Measurements from ENCODE around the gene GNAO1.

Gene GNAO1

DNA sequence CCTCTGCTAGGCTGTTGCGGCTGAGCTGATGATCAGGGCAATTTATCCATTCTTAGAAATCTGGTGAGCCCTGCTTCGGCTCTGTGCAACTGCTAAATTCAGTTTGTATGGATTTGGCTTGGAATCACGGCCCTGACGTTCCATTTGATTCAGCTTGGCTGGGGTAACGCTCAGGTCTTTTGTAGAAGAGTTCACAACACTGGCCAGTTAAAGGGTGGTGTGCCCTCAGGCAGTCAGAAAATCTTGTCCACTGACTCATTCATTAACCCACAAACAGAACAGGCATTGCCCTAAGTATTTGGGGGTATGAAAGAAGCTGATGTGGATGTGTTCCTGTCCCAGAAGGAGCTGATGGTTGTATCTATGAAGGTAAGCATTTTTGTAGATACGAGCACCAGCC is 53.9 kb downstream of the GNAO1 start:
- no peak for DNase-seq

DNA sequence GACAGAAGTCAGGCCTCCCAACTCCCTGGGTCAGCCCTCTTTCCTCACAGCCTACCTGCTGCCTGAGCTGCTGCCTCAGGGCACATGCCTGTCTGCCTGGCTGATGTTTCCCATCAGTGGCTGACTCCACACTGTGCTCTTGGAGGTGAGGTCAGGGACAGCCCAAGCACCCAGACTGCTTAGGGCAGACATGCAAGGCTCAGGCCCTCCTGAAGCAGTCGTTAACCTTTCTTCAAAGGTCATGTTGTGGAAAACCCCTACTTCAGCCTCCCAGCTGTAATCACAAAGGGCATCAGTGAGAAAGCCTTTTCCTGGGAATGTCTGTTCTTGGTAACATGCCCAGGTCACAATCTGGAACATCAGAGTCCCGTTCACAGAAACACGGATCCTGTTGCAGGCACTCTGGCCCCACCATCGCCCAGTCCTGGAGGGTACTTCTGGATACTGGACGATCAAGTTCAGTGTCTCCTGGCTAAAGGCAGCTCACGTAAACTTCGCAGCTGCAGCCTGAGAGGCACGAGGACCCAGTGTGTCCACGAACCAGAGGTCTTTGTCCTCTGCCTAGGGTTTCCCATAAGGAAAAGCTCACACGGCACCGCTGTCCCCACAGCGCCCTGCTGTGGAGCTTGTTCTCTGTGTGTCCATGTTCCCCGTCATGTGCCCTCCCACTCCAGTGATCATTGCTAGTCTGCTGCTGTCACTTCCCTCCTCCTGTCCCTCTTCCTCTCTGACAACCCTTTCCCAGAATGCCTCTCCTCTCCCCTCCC is 54.9 kb downstream of the GNAO1 start:
- peak; percentile 45 for DNase-seq

DNA sequence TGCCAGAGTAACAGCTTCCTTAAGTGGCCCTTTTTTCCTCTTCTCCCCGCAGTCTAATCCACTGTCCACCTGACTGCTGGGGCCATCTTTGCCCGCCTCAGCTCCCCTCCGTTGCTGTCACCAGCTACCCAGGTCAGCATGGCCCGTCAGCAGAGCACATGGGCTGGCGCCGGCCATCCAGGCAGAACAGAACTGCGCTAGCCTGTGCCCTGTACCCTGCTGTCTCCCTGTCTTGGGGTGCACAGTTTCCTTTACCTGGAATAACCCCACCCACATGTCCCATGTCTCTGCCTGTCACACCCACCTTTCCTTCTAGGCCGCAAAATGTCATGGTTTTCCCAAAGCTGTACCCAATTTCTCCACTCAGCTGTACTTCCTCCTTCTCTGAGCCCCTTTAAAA is 55.7 kb downstream of the GNAO1 start:
- no peak for DNase-seq

DNA sequence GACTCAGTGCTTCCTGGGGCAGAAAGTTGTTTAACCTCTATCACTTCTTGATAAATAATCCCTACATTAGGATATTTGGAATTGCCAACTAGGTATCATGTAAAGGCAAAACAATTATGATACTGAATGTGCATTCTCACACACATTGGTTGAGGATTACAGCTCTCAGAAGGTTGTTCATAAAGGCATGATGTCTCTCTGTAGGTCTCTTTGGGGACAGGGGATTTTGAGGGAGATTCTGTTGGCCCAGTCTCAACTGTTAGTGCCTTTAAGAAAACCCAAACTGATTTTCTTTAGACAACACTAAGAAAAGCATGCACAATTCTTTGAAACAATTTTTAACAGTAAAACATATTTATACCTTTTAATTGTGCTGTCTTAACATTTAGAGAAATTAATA is 56.5 kb downstream of the GNAO1 start:
- DNase-seq = no peak

DNA sequence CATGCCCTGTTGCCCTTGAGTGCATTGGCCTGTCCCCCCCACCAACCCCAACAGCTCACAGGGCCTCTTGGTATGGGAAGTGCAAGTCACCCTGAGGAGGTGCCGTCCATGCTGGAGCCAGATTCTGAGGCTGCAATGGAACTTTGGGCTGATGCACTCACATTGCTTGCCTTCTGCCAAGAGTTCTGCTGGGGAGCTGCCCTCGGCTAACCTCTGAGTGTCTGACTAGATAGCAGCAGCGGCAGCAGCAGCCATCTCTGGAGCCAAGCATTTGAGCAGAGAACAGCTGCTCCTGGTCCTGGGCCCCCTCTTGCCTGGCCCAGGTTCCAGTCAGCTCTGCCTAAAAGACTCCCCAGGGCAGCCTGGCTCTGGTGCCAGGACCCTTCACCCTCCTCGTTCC is 61.5 kb downstream of the GNAO1 start:
- DNase-seq = no peak

DNA sequence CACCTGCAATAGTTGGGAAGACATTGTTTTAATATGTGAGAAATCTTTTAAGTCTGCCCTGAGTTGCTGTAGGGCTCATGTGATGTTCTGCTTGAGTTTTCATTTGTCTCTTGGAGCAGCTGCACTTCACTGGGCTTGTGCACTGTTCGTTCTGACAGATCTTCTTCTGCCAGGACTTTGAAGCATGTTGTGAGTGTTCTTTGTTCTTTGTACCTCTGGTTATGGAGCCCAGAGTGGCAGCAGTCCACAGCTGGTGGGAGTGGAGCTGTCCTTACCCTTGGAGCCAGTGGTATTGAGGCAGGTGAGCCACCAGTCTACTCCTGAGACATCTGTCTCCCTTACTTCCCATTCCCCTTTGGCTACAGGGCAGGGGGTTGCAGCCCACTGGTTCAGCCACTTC is 64.6 kb downstream of the GNAO1 start:
- no peak for DNase-seq

DNA sequence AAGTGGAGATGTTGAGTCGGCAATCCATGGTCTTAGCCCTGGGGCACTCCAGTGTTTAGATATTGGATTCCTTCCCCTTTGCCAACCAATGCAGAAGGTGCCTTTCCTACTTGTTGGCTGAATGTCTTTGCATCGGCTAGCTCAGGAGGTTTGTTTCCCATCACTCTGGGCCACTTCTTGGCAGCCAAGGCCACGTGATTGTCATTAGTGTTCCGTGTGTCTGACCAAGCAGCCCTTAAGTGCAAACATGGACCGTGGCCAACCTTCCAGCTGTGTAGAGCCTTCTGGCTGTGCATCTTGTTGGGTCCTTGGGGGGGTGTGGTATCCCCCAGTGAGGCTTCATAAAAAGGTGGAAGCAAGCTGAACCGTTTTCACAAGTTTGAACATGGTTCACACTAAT is 66.0 kb downstream of the GNAO1 start:
- DNase-seq = peak; percentile 58

DNA sequence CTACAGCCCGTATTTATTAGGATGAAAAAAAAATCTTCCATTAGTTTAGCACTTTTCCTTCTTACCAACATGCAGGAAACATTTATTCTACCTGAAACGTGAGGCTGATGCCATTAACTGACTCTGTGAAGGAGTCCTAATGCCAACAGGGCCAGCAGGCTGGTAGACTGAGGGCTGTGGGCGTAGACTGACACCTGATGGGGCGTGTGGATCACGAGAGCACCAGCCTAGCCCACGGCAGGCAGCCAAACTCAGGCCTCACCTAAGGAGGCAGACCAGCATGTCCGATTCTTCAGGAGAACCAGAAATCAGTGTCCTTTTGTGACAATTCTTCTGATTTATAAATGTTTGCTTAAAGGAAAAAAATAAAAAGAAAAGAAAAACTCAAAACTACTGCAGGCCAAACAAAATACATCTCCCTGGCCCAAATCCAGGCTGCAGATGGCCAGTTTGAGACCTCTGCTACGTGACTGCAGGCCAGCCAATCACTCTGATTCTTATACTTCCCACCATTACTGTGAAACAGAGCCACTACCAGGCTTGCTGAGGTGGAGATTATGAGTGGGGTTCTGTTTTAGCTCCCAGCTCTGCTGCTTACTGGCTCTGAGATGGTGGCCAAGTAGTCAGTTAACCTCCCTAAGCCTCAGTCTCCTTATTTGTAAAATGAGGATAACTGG is 66.5 kb downstream of the GNAO1 start:
- no peak for DNase-seq

DNA sequence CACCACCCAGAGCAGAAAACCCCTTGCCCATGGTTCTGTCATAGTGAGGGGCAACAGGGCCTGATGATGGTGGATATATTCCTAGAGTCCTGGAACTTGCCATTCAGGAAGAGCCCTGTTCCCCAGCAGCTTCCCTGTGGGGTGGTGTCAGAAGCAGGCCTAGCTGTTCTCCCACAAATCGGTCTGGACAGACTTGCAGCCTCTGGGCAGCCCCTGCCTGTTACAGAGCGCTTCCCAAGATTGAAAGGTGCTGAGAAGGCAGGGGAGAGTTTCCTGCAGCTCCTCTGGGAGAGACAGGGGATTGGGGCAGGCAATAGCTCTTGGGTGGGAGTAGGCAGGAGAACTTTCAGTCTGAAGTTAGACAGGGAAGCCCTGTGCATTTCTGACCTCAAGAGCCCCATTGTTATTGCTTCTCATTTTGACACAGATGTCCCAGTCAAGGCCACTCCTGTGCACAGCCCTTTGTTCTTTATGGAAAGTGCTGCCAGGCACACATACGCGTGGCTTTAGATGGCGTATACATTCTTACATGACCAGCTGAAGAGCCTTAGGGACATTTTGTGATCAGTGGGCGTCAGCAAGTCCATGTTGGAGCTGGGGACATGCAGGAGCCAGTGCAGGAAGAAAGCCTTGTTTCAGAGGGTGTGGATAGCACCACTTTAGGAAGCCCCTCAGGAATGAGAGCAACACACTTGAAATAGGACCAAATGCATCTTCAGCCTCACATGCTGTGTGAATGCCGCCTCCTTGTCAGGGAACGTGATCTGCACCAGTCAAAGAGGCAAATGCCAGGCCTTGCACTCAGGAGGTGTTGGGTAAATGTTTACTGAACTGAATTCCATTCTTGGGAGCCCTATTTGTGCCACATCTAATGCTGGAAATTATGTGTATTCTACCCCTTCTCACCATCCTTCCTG is 67.5 kb downstream of the GNAO1 start:
- DNase-seq = peak; percentile 16

DNA sequence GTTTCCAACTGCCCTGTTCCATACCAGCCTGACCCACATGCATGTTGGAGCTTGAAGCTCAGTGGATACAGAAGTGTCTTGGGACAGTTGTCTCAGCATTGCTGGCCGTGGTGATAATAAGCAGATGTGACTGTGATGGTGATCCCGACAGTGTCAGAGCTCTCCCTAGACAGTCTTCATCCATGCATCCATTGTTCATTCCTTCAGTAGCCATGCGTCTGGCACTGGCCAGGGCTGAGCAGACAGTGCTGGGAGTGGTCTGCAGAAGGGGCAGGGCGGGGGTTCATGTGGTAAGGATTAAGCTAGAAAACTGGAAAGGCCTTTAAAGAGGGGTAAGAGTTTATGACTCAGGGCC is 68.1 kb downstream of the GNAO1 start:
- no peak for DNase-seq

DNA sequence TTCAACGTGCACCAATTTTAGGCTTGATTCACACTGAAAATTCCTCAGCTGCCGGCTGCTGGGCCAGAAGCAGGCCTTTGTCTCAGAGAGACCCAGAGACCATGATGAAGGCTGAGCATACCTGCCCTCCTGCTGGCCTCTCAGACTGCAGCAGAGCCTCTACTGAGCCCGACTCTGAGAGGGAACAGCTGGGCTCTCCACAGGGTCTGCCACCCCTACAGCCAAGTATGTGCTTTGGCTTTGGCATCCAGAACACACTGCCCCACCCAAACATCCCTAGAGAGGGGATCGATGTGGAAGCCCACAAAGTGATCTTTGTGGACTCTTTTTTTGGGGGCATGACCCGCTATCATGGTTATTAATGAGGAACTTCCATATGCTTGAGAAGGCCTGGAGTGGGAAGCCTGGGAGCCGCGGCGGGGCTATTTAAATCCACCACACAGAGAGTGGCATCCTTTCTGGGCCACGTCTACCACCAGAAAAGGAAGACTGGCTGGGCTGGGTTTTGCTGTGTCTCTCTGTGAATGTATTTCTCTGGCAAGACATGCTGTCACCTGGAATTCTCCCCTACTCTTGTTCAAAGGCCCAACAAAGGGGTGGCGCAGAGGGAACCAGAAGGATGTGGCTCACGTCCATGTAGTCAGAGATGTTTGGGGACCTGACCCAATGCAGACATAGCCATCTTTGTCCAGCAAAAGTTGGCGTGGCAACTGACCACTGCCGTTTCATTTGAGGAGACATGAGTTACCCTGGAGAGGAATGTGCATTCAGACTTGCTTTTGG is 69.3 kb downstream of the GNAO1 start:
- no peak for DNase-seq

DNA sequence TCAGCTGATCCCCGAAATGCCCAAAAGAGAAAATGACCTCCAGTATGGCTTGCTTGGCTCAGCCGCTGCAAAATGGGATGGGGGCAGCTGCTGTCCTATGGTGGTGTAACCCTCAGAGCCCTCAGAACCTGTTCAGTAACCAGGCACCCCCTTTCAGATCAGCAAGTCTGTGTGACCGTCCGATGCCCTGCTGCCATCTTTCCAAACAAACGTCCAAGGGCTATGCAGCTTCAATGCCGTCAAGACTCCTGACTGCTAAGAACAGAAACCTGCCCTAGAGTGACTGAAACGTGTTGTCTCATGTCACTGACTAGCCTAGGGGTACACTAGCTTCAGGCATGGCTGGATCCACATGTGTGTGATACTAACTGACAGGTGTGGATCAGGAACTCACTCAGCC is 70.4 kb downstream of the GNAO1 start:
- DNase-seq = no peak

DNA sequence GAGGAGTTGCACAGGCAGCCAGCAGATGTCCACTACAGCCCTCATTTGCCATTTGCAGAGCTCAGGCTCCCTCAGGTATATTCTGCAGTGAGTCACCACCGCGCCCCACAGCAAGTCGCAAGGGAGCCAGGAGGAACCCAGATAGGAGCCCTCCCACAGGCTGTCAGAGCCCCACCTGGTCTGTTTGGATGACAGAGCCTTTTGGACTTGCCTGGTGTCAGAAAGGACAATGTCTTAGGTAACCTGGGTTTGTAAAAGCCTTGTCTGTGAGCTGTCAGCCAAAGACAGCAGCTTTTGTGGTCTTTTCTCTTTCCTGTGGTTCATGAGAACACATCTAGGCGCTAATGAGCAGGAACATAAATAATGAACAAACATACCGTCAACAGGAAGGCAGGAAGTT is 70.9 kb downstream of the GNAO1 start:
- DNase-seq = peak; percentile 32

DNA sequence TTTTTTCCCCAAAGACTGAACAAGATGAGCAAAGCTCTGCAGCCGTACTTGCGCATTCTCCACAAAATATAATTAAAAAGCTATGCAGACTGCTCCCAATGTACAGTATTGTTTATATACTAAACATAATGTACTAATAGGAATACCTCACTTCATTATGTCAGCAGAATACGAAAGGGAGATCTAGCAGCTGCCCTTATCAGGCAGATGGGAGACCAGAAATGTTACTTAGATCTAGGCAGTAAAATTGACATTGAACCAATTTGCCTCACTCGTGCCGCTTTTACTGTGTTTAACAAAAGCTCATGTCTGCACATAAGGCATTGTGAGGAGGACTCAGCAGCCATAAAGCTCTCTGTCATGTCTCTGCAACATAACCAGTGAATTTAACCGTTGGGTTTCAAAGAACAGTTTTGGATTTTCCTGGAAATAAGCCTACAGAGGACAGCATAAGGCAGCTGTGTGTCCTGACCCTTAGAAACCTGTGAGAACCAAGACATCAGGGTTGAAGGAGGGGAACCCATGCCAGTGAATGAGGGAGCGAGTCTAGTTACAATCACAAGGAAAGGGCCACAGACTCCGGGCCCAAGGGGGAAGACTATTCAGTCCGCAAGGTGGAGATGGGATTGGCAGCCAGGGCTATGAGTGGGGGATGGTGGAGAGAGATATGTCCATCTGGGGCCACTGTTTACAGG is 71.4 kb downstream of the GNAO1 start:
- no peak for DNase-seq

DNA sequence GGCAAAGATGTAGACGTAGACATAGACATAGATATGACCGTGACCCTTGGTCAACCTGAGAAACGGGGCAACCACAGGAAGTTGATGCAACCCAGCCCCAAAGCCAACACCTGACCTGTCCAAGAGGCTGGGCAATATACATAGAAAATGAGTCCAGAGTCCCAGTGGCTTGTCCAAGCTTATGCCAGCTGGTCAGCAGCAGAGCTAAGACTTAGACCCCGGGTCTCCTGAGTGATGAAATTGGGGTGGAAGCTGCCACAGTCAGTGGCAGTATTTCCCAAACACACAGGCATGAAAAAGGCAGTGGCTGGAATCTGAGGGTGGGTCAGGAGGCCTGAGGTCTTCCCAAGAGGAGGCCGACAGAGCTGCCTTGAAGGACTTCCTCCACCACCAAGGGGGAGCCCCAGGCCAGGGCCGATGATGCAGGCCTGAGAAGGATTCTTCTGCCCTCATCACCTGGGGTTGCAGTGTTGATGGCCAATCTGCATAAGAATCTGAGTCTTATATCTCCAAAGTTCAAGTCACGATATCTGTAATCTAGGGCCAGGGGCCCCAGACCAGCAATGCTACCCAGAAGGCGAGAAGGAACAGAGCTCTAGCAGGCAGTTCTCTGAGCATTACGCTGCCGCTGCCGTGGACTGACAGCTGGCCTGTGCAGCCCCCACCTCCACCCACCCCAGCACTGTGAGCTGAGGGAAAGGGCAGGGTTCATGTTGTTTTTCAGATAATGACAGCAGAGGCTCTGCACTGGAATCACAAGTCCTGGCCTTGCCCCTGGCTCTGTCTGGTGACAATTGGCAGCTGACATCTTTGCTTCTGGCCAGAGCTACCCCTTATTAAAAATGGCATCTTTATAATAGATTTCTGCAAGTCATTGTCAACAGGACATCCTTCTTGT is 72.7 kb downstream of the GNAO1 start:
- DNase-seq = no peak

DNA sequence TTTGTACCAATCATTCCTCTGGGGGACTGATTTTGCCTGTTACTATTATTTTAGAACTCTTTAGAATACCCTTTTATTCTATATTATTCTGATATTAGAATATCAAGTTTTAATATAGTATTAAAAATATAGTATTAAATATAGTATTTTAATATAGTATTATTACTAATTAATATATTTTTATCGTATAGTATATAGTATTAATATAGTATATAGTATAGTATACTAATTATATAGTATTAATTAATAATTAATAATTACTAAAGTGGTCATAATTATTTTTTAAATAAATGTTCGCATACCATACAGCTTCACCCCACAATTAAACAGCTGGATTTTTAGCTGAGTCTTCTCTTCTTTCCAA is 73.3 kb downstream of the GNAO1 start:
- DNase-seq = no peak

DNA sequence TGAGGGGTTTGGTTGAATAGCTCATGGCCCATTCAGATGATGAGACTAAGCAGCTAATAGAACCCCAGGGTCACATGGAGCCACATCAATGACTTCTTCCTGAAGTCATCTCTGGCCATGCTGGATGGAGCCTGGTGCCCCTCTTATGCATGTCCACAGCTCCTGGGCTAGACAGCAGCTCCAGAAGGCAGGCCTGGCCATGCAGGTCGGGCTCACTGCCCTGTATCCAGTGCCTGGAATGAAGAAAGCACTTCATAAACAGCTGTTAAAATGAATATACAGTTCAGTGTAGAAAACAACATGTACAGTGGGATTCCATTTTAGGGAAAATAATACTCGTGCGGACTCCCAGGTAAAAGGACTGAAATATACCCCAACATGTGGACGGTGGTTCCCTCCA is 73.9 kb downstream of the GNAO1 start:
- DNase-seq = no peak

DNA sequence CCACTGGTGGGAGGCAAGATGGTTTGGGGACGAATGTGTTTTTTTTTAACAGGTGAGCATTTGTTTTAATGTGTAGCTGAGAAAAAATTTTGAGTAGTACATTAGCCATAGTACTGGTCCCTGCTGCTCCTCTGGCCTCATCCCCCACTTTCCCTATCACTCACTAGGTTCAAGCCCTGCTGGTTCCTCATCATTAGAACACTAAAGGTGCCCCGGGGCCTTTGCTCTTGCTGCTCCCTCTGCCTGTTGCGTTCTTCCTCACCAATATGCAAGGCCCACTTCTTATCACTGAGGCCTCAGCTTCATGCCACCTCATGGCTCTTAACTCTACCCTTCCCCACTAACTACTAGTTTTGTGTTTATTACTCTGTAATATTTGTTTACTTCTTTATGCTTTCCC is 74.5 kb downstream of the GNAO1 start:
- no peak for DNase-seq

DNA sequence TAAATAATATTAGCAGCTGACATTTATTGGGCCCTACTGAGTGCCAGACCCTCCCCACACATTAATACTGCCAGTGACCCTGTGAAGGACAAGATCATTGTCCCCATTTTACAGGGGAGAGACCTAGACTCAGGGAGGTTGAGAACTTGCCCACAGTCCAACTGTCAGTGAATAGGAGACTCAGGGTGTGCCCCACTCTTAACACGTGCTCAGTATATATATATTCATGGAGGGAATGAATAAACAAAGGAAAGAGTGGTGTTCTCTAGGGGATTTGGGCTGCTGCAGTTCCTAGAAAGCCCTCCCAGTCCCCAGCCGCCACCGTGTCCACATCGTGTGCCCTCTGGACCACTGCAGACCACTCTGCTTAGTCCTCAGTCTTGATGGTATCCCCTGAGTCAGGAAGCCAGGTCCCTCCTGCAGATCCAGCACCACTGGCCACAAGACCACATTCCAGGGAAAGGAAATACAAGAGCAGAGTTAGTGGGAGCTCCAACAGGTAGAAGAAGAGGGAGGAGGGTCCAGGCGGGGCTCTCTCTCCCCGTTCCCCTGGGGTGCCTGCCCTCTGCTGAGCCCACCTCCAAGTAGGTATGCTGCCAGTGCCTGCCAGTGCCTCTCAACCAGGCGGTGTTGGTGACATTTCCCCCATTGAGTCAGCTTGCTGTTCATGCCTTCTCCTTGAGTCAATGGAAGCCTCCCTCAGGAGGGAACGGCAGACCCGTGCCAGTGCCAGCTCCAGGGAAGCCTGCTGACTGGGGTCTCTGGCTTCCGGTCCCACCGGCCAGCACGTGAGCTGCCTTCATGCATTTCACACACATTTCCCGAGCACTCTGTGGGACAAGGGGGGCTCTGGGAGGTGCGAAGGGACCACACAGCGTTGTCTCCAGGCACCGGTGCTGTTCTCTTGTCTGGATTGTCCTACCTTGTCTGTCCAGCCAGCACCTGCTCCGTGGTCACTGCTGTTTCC is 75.6 kb downstream of the GNAO1 start:
- DNase-seq = no peak

DNA sequence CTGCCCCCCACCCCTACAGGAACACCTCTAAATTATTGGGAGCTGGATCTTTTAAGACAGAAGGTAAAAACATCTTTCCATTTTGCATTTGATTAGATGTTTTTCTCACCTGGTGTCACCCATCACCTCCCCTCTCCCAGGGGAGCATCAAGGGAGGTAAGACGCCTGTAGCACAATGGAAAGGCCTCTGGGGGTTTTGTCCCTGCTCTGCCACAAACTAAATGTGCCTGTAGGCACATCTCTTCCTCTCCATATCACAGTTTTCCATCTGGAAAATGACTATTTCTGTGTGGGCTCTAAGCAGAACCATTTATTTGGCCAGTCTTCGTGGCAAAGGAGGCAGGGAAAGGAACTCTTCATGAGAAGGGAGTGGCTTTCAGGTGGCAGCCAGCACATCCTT is 76.6 kb downstream of the GNAO1 start:
- DNase-seq = no peak
